ENCODE data around the gene WWOX.
A peak's percentile ranks its signal among the peaks of the same experiment; 100 is the strongest.

The WWOX gene

GRCh38 chr16:78994135-78994745, 894.8 kb downstream of the WWOX start:
- DNase-seq (ENCODE audit: low spot score) = no peak

GRCh38 chr16:78995441-78995840, 896.0 kb downstream of the WWOX start:
- no peak for DNase-seq (ENCODE audit: low spot score)

GRCh38 chr16:78996790-78997189, 897.3 kb downstream of the WWOX start:
- DNase-seq (ENCODE audit: low spot score) = no peak

- no peak for DNase-seq (ENCODE audit: low spot score)
Observed at GRCh38 chr16:78998879-78999278, 899.4 kb downstream of the WWOX start.

- DNase-seq (ENCODE audit: low spot score) = no peak
Observed at GRCh38 chr16:79001156-79001967, 901.9 kb downstream of the WWOX start.

- no peak for DNase-seq (ENCODE audit: low spot score)
Observed at GRCh38 chr16:79003026-79003609, 903.7 kb downstream of the WWOX start.

GRCh38 chr16:79004309-79004708, 904.9 kb downstream of the WWOX start:
- no peak for DNase-seq (ENCODE audit: low spot score)

GRCh38 chr16:79005096-79005495, 905.6 kb downstream of the WWOX start:
- DNase-seq (ENCODE audit: low spot score) = no peak

GRCh38 chr16:79006206-79006605, 906.8 kb downstream of the WWOX start:
- no peak for DNase-seq (ENCODE audit: low spot score)

GRCh38 chr16:79006765-79007164, 907.3 kb downstream of the WWOX start:
- no peak for DNase-seq (ENCODE audit: low spot score)

- DNase-seq (ENCODE audit: low spot score) = peak; percentile 3
Observed at GRCh38 chr16:79007614-79008013, 908.2 kb downstream of the WWOX start.

GRCh38 chr16:79008036-79008868, 908.8 kb downstream of the WWOX start:
- peak; percentile 7 for DNase-seq (ENCODE audit: low spot score)

GRCh38 chr16:79008869-79009179, 909.4 kb downstream of the WWOX start:
- DNase-seq (ENCODE audit: low spot score) = no peak

- no peak for DNase-seq (ENCODE audit: low spot score)
Observed at GRCh38 chr16:79009896-79010295, 910.4 kb downstream of the WWOX start.

GRCh38 chr16:79011282-79011681, 911.8 kb downstream of the WWOX start:
- no peak for DNase-seq (ENCODE audit: low spot score)

GRCh38 chr16:79012671-79013434, 913.4 kb downstream of the WWOX start:
- no peak for DNase-seq (ENCODE audit: low spot score)

- DNase-seq (ENCODE audit: low spot score) = no peak
Observed at GRCh38 chr16:79013930-79014660, 914.6 kb downstream of the WWOX start.

- no peak for DNase-seq (ENCODE audit: low spot score)
Observed at GRCh38 chr16:79018650-79019429, 919.4 kb downstream of the WWOX start.

GRCh38 chr16:79019431-79019830, 920.0 kb downstream of the WWOX start:
- no peak for DNase-seq (ENCODE audit: low spot score)

GRCh38 chr16:79021991-79022630, 922.7 kb downstream of the WWOX start:
- no peak for DNase-seq (ENCODE audit: low spot score)

Measured in kidney tubule cell (primary cell).